HG02610 (cell line): Measurements from ENCODE around the gene C3orf70.
A peak's percentile ranks its signal among the peaks of the same experiment; 100 is the strongest.

Source experiments
- ATAC-seq: cut with Tn5 transposase; IDR thresholded peaks from one replicate; pipeline ENCODE4 v1.9.1; 2021; ENCODE audit warnings: mild to moderate bottlenecking, moderate library complexity; ENCODE audit not compliant: unreplicated experiment

C3orf70 gene, protein sequence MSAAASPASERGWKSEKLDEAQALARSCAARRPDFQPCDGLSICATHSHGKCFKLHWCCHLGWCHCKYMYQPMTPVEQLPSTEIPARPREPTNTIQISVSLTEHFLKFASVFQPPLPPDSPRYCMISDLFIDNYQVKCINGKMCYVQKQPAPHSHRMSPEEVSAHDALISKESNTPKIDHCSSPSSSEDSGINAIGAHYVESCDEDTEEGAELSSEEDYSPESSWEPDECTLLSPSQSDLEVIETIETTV

DNA sequence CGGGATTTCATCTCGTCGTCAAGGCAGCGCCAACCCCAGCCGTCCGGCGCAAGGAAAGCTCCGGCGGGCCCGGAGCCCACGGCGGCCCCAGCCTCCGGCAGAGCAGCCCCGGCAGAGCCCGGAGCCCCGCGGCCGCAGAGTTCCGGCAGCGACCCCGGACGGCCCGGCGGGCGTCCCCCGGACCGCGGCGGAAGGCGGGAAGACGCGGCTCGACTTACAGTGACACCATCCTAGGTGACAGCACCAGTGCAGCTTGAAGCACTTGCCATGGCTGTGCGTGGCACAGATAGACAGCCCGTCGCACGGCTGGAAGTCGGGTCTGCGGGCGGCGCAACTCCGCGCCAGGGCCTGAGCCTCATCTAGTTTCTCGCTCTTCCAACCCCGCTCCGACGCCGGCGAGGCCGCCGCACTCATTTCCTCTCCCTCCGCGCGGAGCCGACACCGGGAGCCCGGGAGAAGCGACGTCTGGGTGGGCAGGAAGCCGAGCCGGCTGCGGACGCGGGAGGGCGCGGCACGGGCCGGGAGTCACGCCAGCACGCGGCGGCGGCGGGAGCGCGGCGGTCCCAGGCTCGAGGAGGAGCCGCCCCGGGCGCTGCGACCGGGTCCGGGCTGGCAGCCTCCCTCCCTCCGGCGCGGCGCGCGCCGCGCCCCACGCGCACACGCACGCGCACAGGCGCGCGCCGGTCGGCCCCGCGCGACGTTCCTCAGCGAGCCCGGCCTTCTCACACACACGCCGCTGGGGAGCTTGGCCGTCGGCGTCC lies at the start of gene C3orf70:
C3orf70 (minus strand) TSS at position 651 of the 761 bp plus-strand sequence; CDS start at position 414, 237 bp downstream.
- peak; percentile 43 for ATAC-seq

DNA sequence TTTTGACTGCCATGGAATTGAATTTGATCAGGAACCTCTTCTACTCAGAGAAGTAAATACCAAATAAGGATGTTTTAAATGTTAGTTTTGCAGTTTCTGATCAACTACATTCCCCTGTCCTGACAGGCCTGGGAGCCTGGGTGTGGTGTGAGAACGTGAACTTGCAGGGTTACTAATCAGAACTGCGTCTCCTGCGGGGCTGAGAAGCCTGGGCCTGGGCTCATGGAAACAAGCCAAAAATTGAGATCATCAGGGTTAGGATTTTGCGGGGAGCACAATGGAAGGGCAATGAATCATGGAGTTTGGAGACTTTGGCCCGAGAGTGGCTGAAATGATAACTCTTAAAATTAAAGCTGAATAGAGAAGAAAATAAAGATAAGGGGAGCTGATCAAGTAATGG lies 47.8 kb upstream of the C3orf70 start:
- no peak for ATAC-seq

DNA sequence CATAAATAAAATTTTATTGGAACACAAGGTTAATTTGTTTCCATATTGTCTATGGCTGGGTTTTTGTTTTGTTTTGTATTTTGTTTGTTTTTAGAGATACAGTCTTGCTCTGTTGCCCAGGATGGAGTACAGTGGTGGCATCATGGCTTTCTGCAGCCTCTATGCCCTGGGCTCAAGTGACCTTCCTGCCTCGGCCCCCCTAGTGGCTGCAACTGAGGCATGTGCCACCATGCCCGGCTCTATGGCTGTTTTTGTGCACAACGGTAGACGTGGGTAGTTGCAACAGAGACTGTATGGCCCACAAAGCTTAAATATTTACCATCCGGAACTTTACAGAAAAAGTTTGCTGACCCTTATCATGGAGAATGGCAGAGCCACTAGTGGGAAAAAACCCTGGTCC lies 46.8 kb upstream of the C3orf70 start:
- ATAC-seq, result no peak

GRCh38 chr3:185199206-185199605 lies 46.3 kb upstream of the C3orf70 start:
- no peak for ATAC-seq

- no peak for ATAC-seq
Observed at GRCh38 chr3:185197068-185197467, 44.2 kb upstream of the C3orf70 start.

DNA sequence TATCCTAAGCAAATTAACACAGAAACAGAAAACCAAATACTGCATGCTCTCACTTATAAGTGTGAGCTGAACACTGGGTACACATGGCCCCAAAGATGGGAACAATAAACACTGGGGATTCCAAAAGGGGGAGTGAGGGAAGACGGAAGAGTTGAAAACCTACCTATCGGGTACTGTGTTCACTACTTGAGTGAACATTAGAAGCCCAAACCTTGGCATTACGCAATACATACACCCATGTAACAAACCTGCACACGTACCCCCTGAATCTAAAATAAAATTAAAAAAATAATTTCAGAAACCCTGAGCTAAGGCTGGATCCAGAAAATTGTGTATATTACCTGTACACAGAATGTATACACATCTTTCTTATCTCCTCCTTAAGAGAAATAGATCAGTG lies 42.8 kb upstream of the C3orf70 start:
- ATAC-seq, result no peak

DNA sequence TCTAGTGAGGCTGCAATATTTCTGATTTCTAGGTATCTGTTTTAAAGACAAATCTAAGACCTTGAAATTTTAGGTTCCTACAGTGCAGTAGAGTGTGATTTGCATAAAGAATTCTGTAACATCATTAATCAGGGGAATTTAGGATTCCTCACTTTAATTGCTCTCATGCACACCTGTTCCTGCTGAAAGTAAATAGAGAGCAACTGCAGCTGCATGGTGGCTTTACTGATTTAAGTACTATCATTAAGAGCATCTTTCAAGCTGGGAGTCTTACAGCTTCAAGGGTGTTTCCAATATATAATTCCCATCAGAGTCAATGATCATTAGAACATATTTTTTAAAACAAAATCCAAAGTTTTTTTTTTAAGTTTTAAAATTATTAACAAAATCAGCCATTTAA lies 36.0 kb upstream of the C3orf70 start:
- ATAC-seq, result no peak

DNA sequence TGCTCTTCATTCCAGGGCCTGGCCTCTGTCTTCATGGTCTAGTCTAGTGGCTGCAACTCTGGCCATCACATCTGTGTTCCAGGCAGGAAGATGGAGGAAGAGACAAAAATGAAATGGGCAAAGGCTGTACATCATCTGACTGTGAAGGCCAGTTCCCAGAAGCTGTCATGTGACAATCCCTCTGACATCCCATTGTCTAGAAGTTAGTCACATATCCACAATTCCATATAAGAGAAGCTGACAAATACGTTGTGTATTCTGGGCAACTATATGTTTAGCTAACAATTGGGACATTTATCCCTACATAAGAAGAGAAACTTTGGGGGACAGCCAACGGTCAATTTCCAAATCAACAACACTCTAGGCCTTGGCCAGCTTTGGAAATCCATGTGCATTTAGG lies 34.5 kb upstream of the C3orf70 start:
- no peak for ATAC-seq

GRCh38 chr3:185176750-185177359 lies 24.0 kb upstream of the C3orf70 start:
- ATAC-seq, result no peak

DNA sequence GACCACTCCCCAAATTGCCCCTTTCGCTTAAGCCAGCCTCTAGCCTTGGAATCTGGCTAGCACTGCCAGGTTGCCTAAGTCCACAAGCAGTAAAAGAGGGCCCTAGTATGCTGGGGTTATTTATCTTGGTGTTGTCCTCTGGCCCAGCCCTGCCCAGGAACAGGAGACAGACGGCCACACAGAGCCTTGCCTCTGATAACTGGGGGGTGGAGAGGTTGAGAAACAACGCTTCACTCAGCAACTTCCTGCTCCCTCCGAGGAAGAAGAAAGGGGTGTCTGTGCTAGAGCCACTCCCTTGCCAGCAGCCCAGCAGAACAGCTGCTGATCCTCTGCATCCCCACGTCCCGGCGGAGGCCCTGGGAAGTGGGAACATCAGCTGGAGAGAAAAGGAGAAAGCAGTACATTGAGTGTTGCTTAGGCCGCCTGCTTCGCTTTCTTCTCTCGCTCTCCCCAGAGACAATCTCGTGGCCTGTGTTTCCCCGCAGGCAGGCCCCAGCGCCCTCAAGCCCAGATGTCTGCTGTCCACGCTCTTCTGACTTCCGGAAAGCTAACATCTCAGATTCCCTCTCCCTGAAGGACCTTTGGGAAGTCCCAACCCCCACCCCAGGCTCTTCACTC lies 22.6 kb upstream of the C3orf70 start:
- ATAC-seq, result peak; percentile 88

DNA sequence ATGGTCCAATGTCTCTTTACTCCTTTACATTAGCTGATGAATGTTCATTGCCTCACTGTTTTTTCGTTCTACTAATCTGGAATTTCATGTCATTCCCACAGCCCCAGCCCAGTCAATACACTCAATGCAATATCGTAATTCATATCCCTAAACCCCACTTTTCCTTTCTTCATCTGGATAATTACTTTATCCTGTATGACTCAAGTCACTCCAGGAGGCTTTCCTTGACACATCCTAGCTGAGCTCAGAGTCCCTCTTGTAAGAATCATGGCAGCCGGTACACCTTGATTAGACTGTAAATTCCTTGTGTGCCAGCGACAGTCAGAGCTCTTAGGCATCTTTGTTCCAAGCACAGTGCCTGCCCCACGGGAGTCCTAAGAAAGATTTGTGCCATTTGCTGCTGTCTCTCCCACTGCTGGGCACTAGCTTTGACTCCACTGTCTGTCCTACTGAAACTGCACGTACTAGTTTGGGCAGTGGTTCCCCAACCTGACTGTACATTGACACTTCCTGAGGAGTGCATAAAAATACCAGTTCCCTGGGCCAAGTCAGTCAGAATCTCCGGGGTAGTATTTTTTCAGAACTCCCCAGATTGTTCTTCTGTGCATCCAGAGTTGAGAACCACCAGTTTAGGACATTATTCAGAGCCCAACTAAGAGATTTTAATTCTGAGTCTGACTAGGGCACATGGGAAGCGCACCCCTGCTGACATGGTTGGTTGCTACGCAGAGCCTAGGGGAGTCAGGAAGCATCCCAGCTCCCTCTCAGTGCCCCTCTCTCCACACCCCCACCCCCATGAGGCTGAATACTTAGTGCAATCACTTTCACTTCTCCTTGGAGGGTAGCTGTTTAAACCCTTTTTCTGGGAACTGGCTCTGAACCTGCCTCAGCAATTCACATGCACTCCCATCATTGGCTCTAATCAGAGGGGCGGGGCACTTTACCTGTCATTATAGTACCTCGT lies 19.5 kb upstream of the C3orf70 start:
- no peak for ATAC-seq

DNA sequence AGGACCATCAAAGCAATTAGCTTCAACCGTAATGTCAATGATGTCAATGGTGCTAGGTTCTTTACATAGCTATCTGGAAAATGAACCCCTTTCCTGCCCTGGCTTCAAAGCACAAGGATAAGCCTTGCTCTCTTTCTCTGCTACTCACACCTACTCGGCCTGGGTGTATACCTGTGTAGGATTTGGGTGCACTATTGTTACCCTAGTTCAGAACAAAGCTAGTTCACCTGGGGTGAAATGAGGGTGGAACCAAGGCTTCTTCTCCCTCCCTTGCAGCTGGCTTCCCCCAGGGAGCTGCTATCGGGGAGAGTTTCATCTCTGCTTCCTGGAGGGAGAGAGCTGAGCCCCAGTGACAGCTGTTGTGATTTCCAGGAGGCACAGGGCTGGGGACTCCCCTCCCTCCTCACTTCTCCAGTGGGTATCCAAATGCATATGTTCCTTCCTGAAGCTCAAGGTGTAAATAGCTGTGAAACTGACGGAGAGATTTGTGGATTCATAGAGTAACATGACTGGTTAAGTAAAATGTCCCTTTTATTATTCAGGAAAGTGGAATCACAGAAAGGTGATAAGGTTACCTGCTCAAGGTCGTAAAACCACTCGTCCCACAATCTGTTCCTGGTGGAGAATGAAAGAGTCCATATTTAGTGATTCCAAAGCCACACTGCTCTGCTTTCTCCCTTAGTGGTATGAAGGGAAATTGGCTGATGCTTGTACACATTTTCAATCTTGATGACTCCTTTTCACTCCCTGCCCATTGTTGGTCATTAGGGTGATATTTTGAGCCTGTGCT lies 11.8 kb upstream of the C3orf70 start:
- ATAC-seq, result no peak

GRCh38 chr3:185162634-185163033 lies 9.8 kb upstream of the C3orf70 start:
- no peak for ATAC-seq

DNA sequence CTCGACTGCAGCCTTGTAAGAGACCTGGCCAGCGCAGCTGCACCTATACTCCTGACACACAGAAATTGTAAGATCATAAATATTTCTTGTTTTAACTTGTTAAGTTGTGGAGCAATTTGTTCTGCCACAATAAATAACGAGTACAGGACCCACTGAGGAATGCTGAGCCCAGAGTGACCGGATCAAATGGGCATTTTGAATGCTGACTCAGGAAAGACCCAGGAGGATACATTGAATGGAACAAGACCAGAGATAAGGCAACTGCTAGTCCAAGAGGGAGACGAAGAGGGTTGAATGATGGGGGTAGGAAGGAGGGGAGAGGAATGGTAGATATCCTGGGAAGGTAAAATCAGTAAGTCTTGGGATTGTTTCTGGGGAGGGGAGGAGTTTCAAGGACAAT lies 8.9 kb upstream of the C3orf70 start:
- no peak for ATAC-seq

GRCh38 chr3:185157347-185157746 lies 4.5 kb upstream of the C3orf70 start:
- ATAC-seq, result no peak

- ATAC-seq, result no peak
Observed at GRCh38 chr3:185155678-185156077, 2.8 kb upstream of the C3orf70 start.

DNA sequence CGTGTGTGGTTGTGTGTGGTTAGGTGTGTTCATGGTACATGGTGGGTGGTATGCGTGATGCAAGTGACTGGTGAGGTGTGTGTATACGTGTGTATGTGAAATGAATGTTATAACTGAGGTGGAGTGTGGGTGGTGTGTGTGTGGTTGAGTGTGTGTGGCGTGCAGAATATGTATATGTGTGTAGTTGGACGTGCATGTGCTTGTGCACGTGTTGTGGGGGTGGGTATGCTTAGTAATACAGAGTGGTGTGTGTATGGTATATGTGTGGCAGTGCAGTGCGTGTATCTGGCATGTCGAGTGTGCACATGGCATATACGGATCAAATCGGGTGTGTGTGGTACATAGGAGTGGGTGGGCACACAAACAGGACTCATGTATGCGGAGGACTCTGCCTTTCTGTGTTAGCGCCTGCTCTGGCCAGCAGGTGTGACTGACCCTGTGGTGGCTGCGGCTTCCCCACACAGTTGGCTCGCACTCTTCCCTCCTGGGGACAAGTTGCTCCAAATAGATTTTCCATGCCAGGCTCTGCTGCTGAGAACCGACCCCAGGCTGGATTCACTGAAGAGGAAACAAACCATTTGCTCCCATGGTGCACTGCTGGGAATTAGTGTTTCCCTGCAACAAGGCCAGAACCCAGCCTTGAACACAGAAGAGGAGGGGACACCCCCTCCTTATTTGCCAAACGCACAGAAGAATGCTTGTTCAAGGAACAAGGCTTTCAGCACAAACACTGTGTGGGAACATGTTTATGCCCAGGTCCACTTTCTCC lies 1.2 kb upstream of the C3orf70 start:
- no peak for ATAC-seq

DNA sequence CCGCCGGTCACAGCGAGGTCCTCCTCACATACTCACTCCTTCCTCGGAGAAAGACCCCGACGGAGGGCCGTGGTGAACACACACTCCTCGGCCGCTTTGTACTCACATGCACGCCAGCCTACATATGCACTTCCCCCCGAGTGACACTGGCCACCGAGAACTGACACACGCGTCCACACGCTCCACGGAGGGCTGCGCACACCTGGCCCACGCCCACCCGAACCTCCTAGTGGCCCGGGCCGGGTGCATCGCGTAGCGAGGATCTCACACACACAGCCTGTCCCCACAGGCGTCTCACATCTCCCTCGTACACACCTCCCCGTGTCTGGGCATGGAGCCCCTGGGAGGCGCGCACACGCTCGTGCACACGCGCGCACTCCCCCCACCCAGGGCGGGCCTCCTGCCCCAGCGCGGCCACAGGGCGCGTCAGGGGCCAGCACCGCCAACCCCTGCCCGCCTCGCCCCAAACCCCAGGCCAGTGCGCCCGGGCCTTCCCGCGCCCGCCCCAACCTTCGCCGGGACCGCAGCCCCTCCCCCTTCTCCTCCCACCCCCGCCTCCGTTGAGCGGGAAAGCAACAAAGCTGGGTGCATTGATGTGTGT lies 411 bp upstream of the C3orf70 start:
- no peak for ATAC-seq
